Suppressor macrophage (primary cell): Measurements from ENCODE around the gene SULT1C3.

Experiments used
- DNase-seq, 4 experiments: peaks; one replicate each; pipeline ENCODE4 v3.0.0-alpha.2; 2020 to 2022
- total RNA-seq, 17 experiments: gene quantifications; one replicate each; lab custom pipeline; 2026; ENCODE audit warnings: mixed read lengths in 6 of 17, inconsistent platforms in 3 of 17; lab: John Stamatoyannopoulos, UW

The SULT1C3 gene
- 0 to 0.77 (median 0) reads per million in 17 experiments for total RNA-seq

- DNase-seq, result no peak
Measured at GRCh38 chr2:108239786-108240185, at the start of gene SULT1C3. TSS of gene SULT1C3 (plus strand) at chr2:108239968. CDS start at chr2:108247195, 7,227 bp downstream.

DNA sequence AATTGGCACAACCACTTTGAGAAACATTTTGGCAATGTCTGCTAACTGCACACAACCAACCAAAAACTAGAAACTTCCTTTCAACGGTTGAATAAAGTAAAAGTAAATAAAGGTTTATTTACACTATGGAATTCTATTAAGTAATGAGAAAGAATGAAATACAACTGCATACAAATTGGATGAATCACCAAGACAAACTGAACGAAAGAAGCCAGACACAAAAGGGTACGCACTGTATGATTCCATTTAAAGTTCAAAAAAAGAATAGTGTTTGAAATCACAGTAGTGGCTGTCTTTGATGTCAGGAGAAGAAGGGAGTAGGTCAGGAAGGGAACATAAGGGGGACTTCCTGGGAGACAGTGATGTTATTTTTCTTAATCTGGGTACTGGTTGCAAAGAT lies 46.5 kb upstream of the SULT1C3 start:
- no peak for DNase-seq

DNA sequence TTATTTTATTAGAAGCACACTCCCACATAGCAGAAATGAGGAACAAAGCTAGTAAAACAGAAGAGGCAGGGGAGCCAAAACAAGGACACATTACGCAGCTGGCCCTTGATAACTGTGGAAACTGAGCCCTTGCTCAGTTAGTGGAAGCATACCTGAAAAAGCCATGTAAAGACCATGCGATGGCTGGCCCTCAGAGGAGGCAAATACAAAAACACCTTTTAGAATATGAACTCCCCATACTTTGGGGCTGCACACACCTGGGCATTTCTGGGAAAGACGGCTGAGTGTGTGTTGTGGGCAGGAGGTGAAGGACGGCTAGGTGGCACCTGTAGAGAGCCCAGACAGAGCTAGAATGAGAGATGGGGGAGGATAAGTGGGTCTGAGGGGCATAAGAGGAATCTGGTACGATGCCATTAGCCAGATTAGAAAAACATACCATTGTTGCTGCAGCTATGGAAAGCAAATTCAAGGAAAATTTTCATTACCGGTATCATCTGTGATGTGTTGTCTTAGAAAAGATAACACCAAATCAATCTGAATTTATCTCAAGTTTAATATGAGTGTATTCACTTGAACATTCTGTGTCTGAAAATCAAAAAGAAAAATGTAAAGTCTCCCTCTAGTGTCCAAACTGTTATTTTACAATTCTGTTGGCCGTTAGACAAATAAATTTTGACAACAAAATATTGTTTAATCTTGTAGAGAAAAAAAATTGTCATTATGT lies 45.2 kb upstream of the SULT1C3 start:
- DNase-seq, result peak in 2 of 4 experiments; percentile 18 to 25

DNA sequence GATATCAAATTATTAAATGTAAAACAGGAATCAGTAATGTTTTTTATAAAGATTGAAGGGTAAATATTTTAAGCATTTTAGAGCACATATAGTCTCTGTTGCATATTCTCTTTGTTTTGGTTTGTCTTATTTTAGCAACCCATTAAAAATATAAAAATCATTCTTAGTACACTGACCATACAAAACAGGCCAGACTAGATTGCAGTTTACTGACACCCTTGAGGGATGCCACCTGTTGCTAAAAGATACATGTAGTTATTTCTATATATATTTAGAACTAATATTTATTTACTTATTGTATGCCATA lies 44.7 kb upstream of the SULT1C3 start:
- no peak for DNase-seq

DNA sequence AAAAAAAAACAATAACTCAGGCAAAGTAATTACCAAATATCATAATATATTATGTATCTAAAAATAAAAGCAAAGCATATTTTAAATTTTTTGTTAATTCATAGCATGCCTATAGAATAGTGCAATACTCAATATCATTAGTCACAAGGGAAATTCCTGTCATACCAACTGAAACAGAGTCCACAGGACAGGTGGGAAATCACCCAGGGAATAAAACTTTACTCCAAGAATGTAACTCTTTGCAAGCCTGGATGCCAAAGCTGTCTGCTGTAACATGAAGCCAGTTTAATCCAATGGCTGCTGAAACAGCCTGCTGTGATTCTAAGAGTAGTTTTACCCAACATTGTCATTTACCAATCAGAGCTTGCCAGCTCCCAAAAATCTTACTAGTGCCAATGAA lies 40.0 kb upstream of the SULT1C3 start:
- DNase-seq, result no peak

DNA sequence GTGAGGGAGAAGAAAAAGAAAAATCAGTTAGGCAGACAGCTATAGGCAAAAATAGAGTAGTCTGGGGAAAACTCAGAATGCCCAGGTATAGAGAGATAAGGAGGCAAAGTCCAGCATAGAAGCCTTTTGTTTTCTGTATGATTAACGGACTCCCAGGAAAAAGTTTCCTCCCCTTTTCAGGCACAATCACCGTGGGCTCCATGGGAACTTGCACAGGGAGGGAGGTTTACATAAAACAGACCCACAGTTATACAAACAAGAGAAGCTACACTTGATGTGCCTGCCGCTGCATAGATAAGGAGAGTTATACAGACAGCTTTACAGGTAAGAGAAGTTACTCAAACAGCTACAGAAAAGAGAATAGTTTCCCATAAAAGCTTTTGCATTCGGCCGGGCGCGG lies 39.2 kb upstream of the SULT1C3 start:
- DNase-seq, result no peak

DNA sequence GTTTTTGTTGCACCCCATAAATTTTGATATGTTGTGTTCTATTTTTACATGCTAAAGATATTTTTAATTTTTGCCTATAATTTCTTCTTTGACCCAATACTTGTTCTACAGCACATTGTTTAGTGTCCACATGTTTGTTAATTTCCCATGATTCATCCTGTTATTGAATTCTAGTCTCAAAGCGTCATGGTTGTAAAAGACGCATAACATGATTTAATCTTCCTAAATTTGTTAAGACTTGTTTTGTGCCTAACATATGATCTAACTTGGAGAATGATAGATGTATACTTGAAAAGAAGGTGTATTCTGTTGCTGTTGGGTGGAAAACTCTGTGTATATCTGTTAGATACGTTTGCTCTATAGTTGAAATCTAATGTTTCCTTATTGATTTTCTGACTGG lies 27.1 kb upstream of the SULT1C3 start:
- no peak for DNase-seq

- DNase-seq, result peak; percentile 17 to 66 (median 58)
Measured at GRCh38 chr2:108215794-108216211, 24.0 kb upstream of the SULT1C3 start.

- DNase-seq, result no peak
Measured at GRCh38 chr2:108217211-108217610, 22.6 kb upstream of the SULT1C3 start.

- DNase-seq, result no peak
Measured at GRCh38 chr2:108219688-108220087, 20.1 kb upstream of the SULT1C3 start.

DNA sequence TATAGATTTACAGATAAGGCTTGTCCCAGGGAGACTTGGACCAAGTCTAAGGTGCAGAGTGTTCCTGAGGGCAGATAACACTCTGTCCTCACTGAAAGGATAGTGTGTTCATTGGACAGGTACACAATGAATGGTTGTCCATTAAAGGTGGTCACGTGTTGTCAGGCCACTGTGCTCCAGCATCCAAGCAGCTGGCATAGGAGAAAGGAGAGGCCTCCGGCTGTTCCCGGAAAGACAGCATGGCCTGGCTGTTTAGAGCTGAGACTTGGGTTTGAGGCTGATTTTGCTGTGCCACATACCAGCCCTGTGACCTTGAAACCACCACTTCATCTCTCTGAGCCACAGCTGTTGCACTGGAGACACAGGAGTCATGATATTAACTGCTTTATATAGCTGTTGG lies 19.6 kb upstream of the SULT1C3 start:
- no peak for DNase-seq

DNA sequence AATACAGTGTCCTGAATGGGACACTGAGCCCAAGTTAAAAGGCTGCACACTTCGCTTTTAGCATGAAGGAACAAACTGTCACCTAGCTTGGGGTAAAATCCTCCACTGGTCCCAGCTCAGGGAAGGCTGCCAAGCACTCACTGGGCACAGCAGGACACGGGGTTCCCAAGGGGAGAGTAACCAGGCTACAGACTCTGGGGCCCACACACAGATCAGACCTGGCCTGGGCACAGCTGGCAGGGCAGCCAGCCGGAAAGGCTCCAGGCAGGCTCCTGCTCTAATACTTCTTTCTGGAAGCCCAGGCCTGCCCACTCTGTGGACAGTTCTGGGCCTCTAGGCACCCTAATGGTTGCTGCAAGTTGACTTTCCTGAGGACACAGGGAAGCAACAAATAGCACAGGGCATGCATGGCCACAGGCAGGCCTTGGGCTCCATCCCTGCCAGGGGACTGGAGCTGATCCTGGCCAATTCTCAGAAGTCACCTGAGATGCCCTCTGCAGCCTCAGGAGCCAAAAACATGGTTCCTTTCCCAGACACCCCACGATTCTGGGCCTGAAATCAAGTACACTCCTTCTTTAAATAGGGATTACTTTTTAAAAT lies 18.7 kb upstream of the SULT1C3 start:
- DNase-seq, result no peak

- DNase-seq, result no peak
Measured at GRCh38 chr2:108222261-108222660, 17.5 kb upstream of the SULT1C3 start.

GRCh38 chr2:108223573-108223972 lies 16.2 kb upstream of the SULT1C3 start:
- no peak for DNase-seq

GRCh38 chr2:108224022-108224421 lies 15.7 kb upstream of the SULT1C3 start:
- no peak for DNase-seq

DNA sequence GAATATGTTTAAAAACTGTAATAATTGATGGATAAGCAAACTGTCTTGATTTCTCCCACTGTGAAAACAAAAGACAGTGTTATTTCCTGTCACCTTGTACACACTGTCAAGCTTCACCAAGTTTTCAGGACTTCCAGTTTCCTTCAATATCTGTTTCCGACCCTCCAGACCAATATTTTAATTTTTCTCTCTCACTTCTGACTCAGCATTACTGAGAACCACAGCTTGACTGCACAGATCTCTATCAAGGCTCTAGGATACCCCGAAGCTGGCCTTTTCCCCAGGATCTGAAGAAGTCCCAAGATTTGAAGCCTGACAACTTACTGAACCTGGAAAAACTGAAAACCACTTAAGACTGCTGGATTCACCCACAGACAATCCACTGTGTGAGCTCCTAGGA lies 13.2 kb upstream of the SULT1C3 start:
- DNase-seq, result no peak

GRCh38 chr2:108228006-108228405 lies 11.8 kb upstream of the SULT1C3 start:
- no peak for DNase-seq

DNA sequence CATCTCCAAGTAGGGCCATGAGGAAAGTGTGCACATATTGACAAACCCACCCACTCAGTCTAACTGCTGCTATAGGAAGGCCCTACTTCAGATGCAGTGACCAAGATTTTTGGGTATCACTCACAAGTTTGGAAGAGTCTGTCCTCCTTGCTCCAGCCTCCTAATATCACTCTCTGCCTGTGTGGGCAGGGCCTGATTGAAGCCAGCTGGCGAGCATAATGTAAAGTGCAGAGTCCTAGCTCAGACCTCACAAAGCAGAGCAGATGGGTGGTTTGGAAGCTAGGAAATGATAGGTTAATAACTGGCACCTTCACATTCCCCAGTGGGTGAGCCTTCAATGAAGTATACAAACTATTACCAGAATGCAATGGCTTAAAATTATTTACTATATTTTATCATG lies 11.2 kb upstream of the SULT1C3 start:
- DNase-seq, result no peak

DNA sequence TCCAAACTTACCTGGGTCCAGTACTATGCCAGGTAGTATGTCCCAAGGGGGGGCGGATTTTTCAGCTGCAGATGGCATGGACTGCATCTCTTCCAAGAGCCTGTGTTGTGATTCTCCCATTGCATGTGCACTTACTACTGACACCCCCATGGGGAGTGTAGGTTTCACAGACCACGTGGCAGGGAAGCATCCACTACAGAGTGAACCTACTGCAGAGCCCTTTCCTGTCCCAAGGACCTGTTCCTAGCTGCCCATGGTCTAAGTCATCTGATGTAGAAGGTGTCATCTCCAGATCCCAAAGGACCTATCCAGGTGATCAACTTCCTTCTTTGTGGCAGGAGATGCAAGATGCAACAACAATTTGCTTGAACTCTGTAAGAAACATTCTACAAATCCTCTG lies 9.9 kb upstream of the SULT1C3 start:
- no peak for DNase-seq

DNA sequence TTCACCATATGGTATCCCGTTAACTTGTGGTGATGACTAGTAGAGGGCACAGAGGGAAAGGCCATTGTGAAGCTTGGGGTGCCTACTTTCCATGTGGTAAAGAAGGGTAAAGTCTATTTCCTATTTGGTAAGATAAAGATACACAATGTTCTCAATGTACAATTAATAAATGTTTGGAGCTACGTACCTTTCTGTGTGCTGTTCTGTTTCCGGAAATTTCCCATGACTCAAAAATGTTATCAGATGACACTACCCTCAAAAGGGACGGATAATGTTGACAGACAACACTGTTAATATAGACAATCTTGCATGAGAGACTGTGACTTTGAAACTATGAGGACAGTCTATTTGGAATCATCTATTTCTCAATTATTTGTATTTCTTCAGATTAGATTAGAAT lies 4.2 kb upstream of the SULT1C3 start:
- DNase-seq, result no peak

DNA sequence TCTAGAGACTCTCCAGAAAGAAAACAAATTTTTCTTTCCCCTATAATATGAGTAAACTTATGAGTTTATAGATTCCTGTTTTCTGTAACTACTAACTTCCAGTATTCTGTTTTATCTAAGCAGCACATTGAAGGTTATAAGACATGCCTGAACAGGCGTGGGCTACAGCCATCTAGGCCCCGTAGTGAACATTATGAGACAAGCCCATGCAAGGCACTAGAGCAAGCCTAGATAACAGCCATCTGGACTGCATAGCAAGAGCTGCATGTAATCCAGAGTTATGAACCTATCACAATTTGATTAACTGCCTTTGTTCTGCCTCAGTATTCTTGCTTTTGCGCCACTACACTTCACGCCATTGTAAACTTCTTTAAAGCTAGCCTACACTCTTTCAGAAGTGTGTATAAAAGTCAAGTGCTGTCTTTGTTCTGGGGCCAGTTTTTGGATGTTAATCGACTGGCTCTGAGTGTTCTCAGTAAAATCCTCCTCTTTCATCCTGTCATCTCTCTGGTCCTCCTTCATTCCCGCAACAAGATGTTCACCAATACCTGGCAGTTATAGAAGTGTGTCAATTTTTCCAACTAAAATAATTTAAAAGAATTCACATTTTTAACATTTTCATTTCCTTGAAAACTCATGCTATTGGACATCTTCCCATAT lies 3.0 kb upstream of the SULT1C3 start:
- DNase-seq, result no peak

GRCh38 chr2:108240966-108241365 lies 1.2 kb downstream of the SULT1C3 start:
- DNase-seq, result no peak

- DNase-seq, result peak in 2 of 4 experiments; percentile 8 to 32
Measured at GRCh38 chr2:108243566-108243965, 3.8 kb downstream of the SULT1C3 start.
